Common myeloid progenitor, CD34-positive (primary cell): Measurements from ENCODE around the gene MS4A4A. TPM values are rescaled to one million over a fixed set of nuclear protein-coding genes. Genes with fewer than 3 reads are reported as not detected.

Experiments
- CTCF ChIA-PET: fragments of 350-600 bp; sonication (Branson Sonifier 250); formaldehyde crosslinking; loops from one replicate; lab custom pipeline; 2021; ENCODE audit warnings: antibody characterized with exemption; lab: Charles Lee
- POLR2A ChIA-PET: fragments of 350-600 bp; sonication (Branson Sonifier 250); formaldehyde crosslinking; loops from one replicate; lab custom pipeline; 2021; ENCODE audit warnings: antibody characterized with exemption; lab: Charles Lee
- DNase-seq, 3 donors: peaks; one replicate each; pipeline versions ENCODE4 v3.0.0 to v3.0.0-alpha.2; 2013
- H3K27ac ChIP-seq, 2 experiments: 1 replicate in 1 of 2; 2 replicates in 1 of 2; pipeline ENCODE4 v1.7.0; 2013; ENCODE audit warnings: inconsistent platforms in 2 of 2, low read length in 2 of 2, mild to moderate bottlenecking in 2 of 2, low read depth in 1 of 2, moderate library complexity in 1 of 2; ENCODE audit not compliant: severe bottlenecking in 2 of 2, insufficient read depth in 1 of 2, poor library complexity in 1 of 2
- H3K27me3 ChIP-seq, 5 experiments: replicated peaks in 2 of 5; 1 replicate in 3 of 5; 2 replicates in 2 of 5; pipeline versions ENCODE4 v1.6.1 to v1.7.0; 2013; ENCODE audit warnings: low read length in 4 of 5, mild to moderate bottlenecking in 2 of 5, moderate library complexity in 2 of 5, inconsistent platforms in 1 of 5; ENCODE audit not compliant: insufficient read depth in 5 of 5, control insufficient read depth in 4 of 5
- H3K36me3 ChIP-seq, 4 experiments: 1 replicate in 2 of 4; 2 replicates in 2 of 4; pipeline versions ENCODE4 v1.6.1 to v1.7.0; 2013; ENCODE audit warnings: low read length in 3 of 4, control low read depth in 1 of 4, mild to moderate bottlenecking in 1 of 4; ENCODE audit not compliant: control insufficient read depth in 4 of 4, insufficient read depth in 4 of 4
- H3K4me1 ChIP-seq, 4 experiments: 1 replicate in 3 of 4; 2 replicates in 1 of 4; pipeline versions ENCODE4 v1.6.1 to v1.7.1; 2013; ENCODE audit warnings: low read length in 3 of 4, mild to moderate bottlenecking in 3 of 4, control low read depth in 1 of 4, inconsistent platforms in 1 of 4, moderate library complexity in 1 of 4; ENCODE audit not compliant: control insufficient read depth in 4 of 4, insufficient read depth in 4 of 4; ENCODE audit errors: control extremely low read depth in 1 of 4
- H3K4me3 ChIP-seq, 7 experiments: 1 replicate in 4 of 7; 2 replicates in 3 of 7; pipeline versions ENCODE4 v1.5.1 to v1.7.0; 2013; ENCODE audit warnings: mild to moderate bottlenecking in 7 of 7, low read length in 6 of 7, moderate library complexity in 6 of 7, inconsistent platforms in 2 of 7, low read depth in 2 of 7, control low read depth in 1 of 7; ENCODE audit not compliant: insufficient read depth in 4 of 7, control insufficient read depth in 1 of 7; ENCODE audit errors: extremely low read depth in 1 of 7
- H3K9me3 ChIP-seq, 5 experiments: 1 replicate in 4 of 5; 2 replicates in 1 of 5; pipeline versions ENCODE4 v1.6.1 to v1.7.1; 2013; ENCODE audit warnings: low read length in 4 of 5, mild to moderate bottlenecking in 2 of 5, inconsistent platforms in 1 of 5, low read depth in 1 of 5, moderate library complexity in 1 of 5; ENCODE audit not compliant: control insufficient read depth in 4 of 5, insufficient read depth in 2 of 5; ENCODE audit errors: control extremely low read depth in 1 of 5
- WGBS: methylation state at CpG from one replicate; pipeline ENCODE4 v1.1.5; 2013; ENCODE audit not compliant: insufficient coverage; 5-methylcytosine and 5-hydroxymethylcytosine counted together
- polyA plus RNA-seq: library from polyadenylated mRNA; unstranded; fragments of 120-200 nt; gene quantifications from one replicate; pipeline ENCODE4 v1.2.1, GENCODE V29; 2013

The MS4A4A gene
- 1.5 TPM for polyA plus RNA-seq

DNA sequence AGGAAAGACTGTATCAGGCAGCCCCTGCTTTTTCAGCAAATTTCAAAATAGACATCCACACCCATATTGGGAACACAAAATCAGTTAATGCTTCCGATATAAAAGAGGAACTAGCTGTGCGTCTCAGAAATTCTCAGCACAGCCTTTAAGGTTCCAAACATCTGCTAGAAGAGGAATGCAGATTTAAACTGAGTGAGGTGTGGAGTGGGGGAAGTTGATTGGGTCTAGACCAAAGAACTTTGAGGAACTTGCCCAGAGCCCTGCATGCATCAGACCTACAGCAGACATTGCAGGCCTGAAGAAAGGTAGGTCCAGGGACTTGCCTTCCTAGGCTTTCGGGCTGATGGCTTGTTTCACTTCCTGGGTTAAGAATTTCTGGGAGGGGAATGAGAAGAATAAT, at the start of gene MS4A4A:
TSS of gene MS4A4A (plus strand) at position 255 of the 400 bp plus-strand sequence. CDS start at position 265, 10 bp downstream.
- Histone ChIP-seq H3K27me3 (no peaks in the 10 kb centered on the region), H3K4me1 (peaks cover 0 to 20% (median 16%) of the 10 kb centered on the region in 4 experiments), H3K9me3 (no peaks in the 10 kb centered on the region), H3K36me3 (no peaks in the 10 kb centered on the region), H3K4me3 (no peak within 1 kb of the TSS), H3K27ac (peak within 1 kb of the TSS in 1 of 2 experiments; percentile 4)
- CTCF ChIA-PET = interaction anchor here (0.8 kb wide), 1 partner anchor 65 kb away, joined by 3 read pairs; no protein-coding TSS in a partner anchor
- POLR2A ChIA-PET = no interaction called here
- 17% methylated on average over 1 of the region's 3 CpGs for WGBS
- peak; percentile 84 to 98 (median 95) for DNase-seq

DNA sequence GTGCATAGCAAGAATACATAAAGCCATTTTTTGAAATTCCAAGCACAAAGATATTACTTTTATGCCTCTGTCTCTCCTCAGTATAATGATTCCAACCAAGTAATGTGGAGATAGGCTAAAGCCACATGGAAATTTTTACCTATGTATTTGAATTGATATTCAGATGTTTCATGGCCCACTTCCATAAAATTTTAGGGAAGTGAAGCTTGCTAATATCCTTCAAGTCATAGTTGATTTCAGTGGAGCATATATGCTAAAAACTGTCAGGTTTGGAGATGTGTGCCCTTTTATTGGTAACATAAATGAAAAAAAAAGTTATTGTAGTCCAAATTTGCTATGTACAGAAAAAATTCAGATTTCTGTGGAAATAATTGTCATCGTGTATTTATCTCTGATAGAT, 49.8 kb upstream of the MS4A4A start:
- H3K4me1 ChIP-seq = no peaks in the 10 kb centered on the region
- H3K9me3 ChIP-seq = peaks cover 0 to 3% (median 0%) of the 10 kb centered on the region in 5 experiments
- ChIA-PET CTCF (interaction anchor here (1.0 kb wide), 1 partner anchor 137 kb away, joined by 3 read pairs; no protein-coding TSS in a partner anchor), POLR2A (no interaction called here)
- no CpG with 5 or more reads among the region's 1 CpG for WGBS
- no peak for DNase-seq
- no peak overlapping the region for H3K4me3 ChIP-seq
- no peaks in the 10 kb centered on the region for H3K27me3 ChIP-seq
- H3K36me3 ChIP-seq = no peaks in the 10 kb centered on the region
- H3K27ac ChIP-seq = no peak overlapping the region

DNA sequence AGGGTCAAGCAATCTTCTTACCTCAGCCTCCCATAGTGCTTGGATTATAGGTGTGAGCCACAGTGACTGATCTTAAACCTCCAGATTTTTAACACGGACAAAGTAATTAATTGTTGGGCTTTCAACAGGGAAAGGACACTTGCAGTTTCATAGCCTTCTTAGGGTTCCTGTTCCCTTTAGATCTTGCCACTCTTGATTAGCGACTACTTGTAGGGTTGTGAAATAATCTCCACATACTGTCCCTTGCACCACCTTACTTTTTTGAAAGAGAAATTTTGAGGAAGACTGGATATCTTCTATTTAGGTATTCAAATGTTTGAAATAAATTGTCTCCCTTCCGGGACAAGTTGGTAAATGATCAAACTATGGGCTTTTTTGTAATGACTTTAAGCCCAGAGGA, 45.1 kb upstream of the MS4A4A start:
- 80% methylated on average over 2 of the region's 3 CpGs for WGBS

DNA sequence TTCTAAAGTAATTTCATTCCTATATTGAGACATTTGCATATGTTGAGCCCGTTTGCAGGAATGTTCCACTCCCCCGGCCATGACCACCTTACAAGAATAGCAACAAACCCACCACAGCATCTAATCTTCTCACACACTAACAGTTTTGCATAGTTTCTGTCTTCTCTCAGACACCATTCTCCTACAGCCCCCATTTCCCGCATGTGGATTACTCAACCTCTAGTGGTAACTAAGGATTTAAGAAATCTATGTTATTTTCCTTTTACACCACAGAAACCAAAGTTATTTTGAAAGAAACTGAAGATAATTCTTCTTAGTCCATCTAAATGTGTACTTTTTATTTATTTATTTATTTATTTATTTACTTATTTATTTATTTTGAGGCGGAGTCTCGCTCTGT, 39.8 kb upstream of the MS4A4A start:
- ChIA-PET POLR2A (no interaction called here), CTCF (no interaction called here)
- H3K4me1 ChIP-seq = peaks cover 8 to 15% (median 12%) of the 10 kb centered on the region in 4 experiments
- H3K36me3 ChIP-seq = no peaks in the 10 kb centered on the region
- no peaks in the 10 kb centered on the region for H3K9me3 ChIP-seq
- 100% methylated on average over 1 of the region's 5 CpGs for WGBS
- H3K27ac ChIP-seq = no peak overlapping the region
- no peaks in the 10 kb centered on the region for H3K27me3 ChIP-seq
- no peak overlapping the region for H3K4me3 ChIP-seq
- no peak for DNase-seq

More for the DNA sequence above, 45.1 kb upstream of the MS4A4A start:
- ChIA-PET CTCF (no interaction called here), POLR2A (no interaction called here)
- no peak overlapping the region for H3K27ac ChIP-seq
- peaks cover 0 to 3% (median 0%) of the 10 kb centered on the region in 5 experiments for H3K9me3 ChIP-seq
- no peaks in the 10 kb centered on the region for H3K27me3 ChIP-seq
- no peak for DNase-seq
- no peaks in the 10 kb centered on the region for H3K36me3 ChIP-seq
- no peak overlapping the region for H3K4me3 ChIP-seq
- H3K4me1 ChIP-seq = no peaks in the 10 kb centered on the region

DNA sequence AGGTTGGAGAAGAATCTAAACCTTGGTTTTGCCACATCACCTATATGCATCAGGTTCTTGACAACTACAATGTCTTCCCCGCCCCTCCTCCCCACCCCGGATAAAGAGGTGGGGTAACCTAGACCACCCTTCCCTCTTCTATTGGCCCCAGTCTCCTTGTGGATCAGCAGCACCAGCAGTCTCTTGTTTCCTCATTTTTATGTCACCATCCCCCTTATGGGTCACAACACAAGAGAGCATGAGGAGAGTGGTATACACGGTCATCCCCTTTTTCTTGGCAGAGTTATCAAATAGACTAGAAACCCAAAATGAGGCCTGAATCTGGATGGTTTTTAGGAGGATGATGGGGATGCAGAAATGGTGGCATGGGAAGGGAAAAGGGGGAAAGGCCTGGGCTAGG, 38.7 kb upstream of the MS4A4A start:
- DNase-seq = no peak
- WGBS = 90% methylated on average over 2 of the region's 3 CpGs
- no peak overlapping the region for H3K4me3 ChIP-seq
- ChIA-PET CTCF (no interaction called here), POLR2A (no interaction called here)
- H3K36me3 ChIP-seq = no peaks in the 10 kb centered on the region
- peaks cover 8 to 15% (median 12%) of the 10 kb centered on the region in 4 experiments for H3K4me1 ChIP-seq
- no peaks in the 10 kb centered on the region for H3K27me3 ChIP-seq
- H3K9me3 ChIP-seq = no peaks in the 10 kb centered on the region
- no peak overlapping the region for H3K27ac ChIP-seq

DNA sequence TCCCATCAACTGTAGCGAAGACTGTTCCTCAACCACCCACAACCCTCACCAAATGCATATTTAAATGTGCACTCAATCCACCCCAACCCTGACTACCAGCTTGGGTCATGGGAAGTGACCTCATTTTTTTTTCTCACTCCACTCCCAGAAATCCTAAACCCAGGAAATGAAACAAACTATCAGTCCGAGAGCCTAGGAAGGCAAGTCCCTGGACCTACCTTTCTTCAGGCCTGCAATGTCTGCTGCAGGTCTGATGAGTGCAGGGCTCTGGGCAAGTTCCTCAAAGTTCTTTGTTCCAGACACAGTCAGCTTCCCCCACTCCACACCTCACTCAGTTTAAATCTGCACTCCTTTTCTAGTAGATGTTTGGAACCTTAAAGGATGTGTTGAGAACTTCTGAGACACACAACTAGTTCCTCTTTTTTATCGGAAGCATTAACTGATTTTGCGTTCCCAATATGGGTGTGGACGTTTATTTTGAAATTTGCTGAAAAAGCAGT, 37.7 kb upstream of the MS4A4A start, which contains the start of gene MS4A4E:
TSS of gene MS4A4E (minus strand) at position 398 of the 500 bp plus-strand sequence. CDS start 13,082 bp downstream, outside the sequence.
- WGBS = 85% methylated on average over 2 of the region's 5 CpGs
- Histone ChIP-seq H3K27me3 (no peaks in the 10 kb centered on the region), H3K27ac (no peak within 1 kb of the TSS), H3K9me3 (no peaks in the 10 kb centered on the region), H3K4me3 (peak within 1 kb of the TSS in 2 of 7 experiments; percentile 24 to 35), H3K4me1 (peaks cover 8 to 15% (median 12%) of the 10 kb centered on the region in 4 experiments), H3K36me3 (no peaks in the 10 kb centered on the region)
- ChIA-PET POLR2A (no interaction called here), CTCF (interaction anchor here (0.7 to 0.9 kb wide), 2 partner anchors 8 kb away, joined by 3 read pairs; no protein-coding TSS in a partner anchor)
- peak; percentile 14 to 90 (median 86) for DNase-seq

DNA sequence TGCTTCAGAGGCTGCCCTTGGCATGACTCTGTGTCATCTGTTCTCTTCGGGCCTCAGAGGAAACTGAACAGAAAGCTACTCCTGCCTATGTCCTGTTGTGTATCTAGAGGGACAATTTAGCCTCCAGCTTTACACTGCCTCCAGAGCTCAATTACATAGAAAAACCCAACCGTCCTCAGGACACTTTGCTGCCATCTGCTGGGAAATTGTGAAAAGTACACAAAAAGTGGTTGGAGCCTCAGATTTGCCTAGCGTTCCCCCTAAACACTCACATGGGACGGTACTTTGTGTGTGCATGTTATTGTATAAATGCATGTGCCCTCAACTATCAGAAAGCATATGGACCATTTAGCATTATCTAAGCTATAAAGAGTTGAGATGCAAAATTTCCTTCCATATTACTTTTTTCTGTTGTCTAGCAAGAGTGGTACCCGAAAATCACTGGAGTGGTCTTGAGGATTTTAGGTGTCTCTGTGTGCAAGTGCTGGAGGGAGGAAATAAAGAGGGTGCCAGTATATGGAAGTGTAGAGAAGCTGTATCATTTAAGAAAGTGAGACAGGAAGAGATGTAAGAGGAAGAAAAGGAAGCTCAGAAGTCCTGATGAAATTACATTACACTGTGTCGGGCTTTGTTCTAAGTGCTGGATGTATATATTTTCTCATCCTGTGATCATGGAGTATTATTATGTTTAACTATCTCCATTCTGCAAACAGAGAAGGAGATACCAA, 28.8 kb upstream of the MS4A4A start:
- Histone ChIP-seq H3K4me1 (peaks cover 0 to 11% (median 4%) of the 10 kb centered on the region in 4 experiments), H3K27me3 (no peaks in the 10 kb centered on the region), H3K4me3 (no peak overlapping the region), H3K36me3 (no peaks in the 10 kb centered on the region), H3K9me3 (peaks cover 0 to 23% (median 14%) of the 10 kb centered on the region in 5 experiments), H3K27ac (no peak overlapping the region)
- DNase-seq = peak; percentile 55 to 67 (median 62)
- 61% methylated on average over 3 of the region's 6 CpGs for WGBS
- CTCF ChIA-PET = interaction anchor here (0.6 to 3.6 kb wide), 35 partner anchors 8 to 450 kb away, joined by 3 to 24 read pairs (median 4); partner anchors contain the start of gene MS4A4E
- POLR2A ChIA-PET = no interaction called here
